Neural progenitor cell (in vitro differentiated cells): ENCODE data around the gene SLC36A1. TPM values are rescaled to one million over a fixed set of nuclear protein-coding genes. Genes with fewer than 3 reads are reported as not detected.

Experiments
- DNase-seq: peaks from one replicate; pipeline ENCODE4 v3.0.0-alpha.2; 2016; ENCODE audit warnings: low spot score
- H2AFZ ChIP-seq: fragments of 200-600 bp; sonication (generic); replicated peaks from 2 replicates; pipeline ENCODE4 v1.6.1; 2016; ENCODE audit warnings: antibody characterized with exemption
- H3F3A ChIP-seq: fragments of 200-600 bp; sonication (generic); 2 replicates; pipeline ENCODE4 v1.6.1; 2016; ENCODE audit warnings: antibody characterized with exemption, low read depth
- H3K27ac ChIP-seq: fragments of 200-600 bp; sonication (generic); 2 replicates; pipeline ENCODE4 v1.5.1; 2016; ENCODE audit warnings: mild to moderate bottlenecking
- H3K27me3 ChIP-seq: fragments of 200-600 bp; sonication (generic); 2 replicates; pipeline ENCODE4 v1.6.1; 2016; ENCODE audit warnings: mild to moderate bottlenecking, moderate library complexity
- H3K36me3 ChIP-seq: fragments of 200-600 bp; sonication (generic); 2 replicates; pipeline ENCODE4 v1.5.1; 2016
- H3K4me1 ChIP-seq: fragments of 200-600 bp; sonication (generic); 2 replicates; pipeline ENCODE4 v1.6.1; 2016; ENCODE audit warnings: mixed run types
- H3K4me2 ChIP-seq: fragments of 200-600 bp; sonication (generic); 2 replicates; pipeline ENCODE4 v1.6.1; 2016
- H3K4me3 ChIP-seq: fragments of 200-600 bp; sonication (generic); 2 replicates; pipeline ENCODE4 v1.5.1; 2016
- H3K79me2 ChIP-seq: fragments of 200-600 bp; sonication (generic); 2 replicates; pipeline ENCODE4 v1.6.1; 2016; ENCODE audit warnings: low read depth
- H3K9ac ChIP-seq: fragments of 200-600 bp; sonication (generic); 2 replicates; pipeline ENCODE4 v1.6.1; 2016
- H3K9me3 ChIP-seq: fragments of 200-600 bp; sonication (generic); 2 replicates; pipeline ENCODE4 v1.5.1; 2016; ENCODE audit warnings: low read depth
- H4K20me1 ChIP-seq: fragments of 200-600 bp; sonication (generic); 2 replicates; pipeline ENCODE4 v1.6.1; 2016; ENCODE audit warnings: low read depth
- H3K27ac Mint-ChIP-seq: 3 replicates; pipeline ENCODE4 v1.8.0; 2021; ENCODE audit warnings: mixed read lengths
- H3K27me3 Mint-ChIP-seq: 2 replicates; pipeline ENCODE4 v1.8.0; 2022; ENCODE audit warnings: low read depth, mild to moderate bottlenecking, inconsistent platforms, moderate library complexity, mixed read lengths; ENCODE audit not compliant: insufficient read depth
- H3K36me3 Mint-ChIP-seq: 3 replicates; pipeline ENCODE4 v1.8.0; 2021; ENCODE audit warnings: mixed read lengths
- H3K4me1 Mint-ChIP-seq: 3 replicates; pipeline ENCODE4 v1.8.0; 2021; ENCODE audit warnings: mixed read lengths
- H3K4me3 Mint-ChIP-seq: 3 replicates; pipeline ENCODE4 v1.8.0; 2021; ENCODE audit warnings: mild to moderate bottlenecking, moderate library complexity, mixed read lengths
- H3K9me3 Mint-ChIP-seq: 3 replicates; pipeline ENCODE4 v1.8.0; 2020; ENCODE audit warnings: mixed read lengths
- EZH2 ChIP-seq: fragments of 200-600 bp; sonication (generic); IDR thresholded peaks from 2 replicates; pipeline ENCODE4 v1.6.1; 2017; ENCODE audit warnings: antibody characterized with exemption, mild to moderate bottlenecking, moderate library complexity
- EZH2phosphoT487 ChIP-seq: fragments of 200-600 bp; sonication (generic); IDR thresholded peaks from 2 replicates; pipeline ENCODE4 v1.6.1; 2017; ENCODE audit warnings: antibody characterized with exemption
- total RNA-seq: library from RNA; depleted of rRNA; stranded (reverse); fragments of >200 nt; gene quantifications from 2 replicates; pipeline ENCODE4 v1.2.3, GENCODE V29; 2015; ENCODE audit warnings: low replicate concordance
- TF ChIP-seq, protein P1 (sequence below): fragments of 200-600 bp; sonication (generic); IDR thresholded peaks from 2 replicates; pipeline ENCODE4 v1.5.1; 2017; ENCODE audit warnings: antibody characterized with exemption, mild to moderate bottlenecking

Gene SLC36A1
- total RNA-seq, 1 donor from 2014 or later: 7.8 TPM

DNA sequence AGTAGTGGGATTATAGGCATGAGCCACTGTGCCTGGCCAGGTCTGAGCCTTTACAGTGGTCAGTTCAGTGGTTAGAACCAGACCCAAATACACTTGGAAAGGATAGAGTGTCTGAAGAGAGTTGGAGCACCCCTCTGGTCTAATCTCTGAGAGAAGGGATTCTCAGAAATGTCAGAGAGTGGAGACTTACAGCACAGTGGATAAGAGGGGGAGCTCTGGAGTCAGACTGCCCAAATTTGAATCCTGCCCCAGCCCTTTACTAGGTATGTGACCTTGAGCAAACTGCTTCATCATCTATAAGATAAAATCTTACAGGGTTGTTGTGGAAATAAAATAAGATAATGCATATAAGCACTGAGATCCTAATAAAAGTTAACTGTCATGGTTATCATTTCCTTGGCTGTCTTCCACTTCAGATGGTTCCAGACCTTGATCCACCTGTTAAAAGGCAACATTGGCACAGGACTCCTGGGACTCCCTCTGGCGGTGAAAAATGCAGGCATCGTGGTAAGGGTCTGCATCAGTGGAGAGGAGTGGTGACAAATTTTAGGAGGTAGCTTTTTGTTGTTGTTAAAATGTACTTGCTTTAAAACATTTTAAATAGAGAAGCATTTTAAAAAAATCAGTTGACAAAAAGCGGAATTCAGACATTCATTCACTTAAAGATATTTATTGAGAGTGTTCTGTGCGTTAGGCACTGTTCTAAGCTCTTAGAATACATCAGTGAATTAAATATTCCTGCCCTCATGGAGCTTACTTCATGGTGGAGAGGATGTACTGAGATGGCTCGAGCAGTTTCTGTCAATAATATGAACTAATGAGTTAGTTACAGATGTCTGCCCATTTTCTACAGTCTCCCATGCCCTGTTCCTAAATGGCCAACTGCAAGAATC lies 16.0 kb downstream of the SLC36A1 start:
- no peak overlapping the region for H3K4me2 ChIP-seq
- H3K4me1 Mint-ChIP-seq: no peaks in the 10 kb centered on the region
- no peak overlapping the region for H3K27ac Mint-ChIP-seq
- H3K36me3 ChIP-seq: no peaks in the 10 kb centered on the region
- H3K36me3 Mint-ChIP-seq: peaks cover 7% of the 10 kb centered on the region
- peaks cover 3% of the 10 kb centered on the region for H3K27me3 Mint-ChIP-seq
- no peaks in the 10 kb centered on the region for H3K79me2 ChIP-seq
- H3K9me3 Mint-ChIP-seq: no peaks in the 10 kb centered on the region
- H3K4me1 ChIP-seq: no peaks in the 10 kb centered on the region
- no peak overlapping the region for H2AFZ ChIP-seq
- peaks cover 5% of the 10 kb centered on the region for H4K20me1 ChIP-seq
- H3K27me3 ChIP-seq: no peaks in the 10 kb centered on the region
- TF ChIP-seq EZH2phosphoT487: no peak
- TF ChIP-seq, protein P1, sequence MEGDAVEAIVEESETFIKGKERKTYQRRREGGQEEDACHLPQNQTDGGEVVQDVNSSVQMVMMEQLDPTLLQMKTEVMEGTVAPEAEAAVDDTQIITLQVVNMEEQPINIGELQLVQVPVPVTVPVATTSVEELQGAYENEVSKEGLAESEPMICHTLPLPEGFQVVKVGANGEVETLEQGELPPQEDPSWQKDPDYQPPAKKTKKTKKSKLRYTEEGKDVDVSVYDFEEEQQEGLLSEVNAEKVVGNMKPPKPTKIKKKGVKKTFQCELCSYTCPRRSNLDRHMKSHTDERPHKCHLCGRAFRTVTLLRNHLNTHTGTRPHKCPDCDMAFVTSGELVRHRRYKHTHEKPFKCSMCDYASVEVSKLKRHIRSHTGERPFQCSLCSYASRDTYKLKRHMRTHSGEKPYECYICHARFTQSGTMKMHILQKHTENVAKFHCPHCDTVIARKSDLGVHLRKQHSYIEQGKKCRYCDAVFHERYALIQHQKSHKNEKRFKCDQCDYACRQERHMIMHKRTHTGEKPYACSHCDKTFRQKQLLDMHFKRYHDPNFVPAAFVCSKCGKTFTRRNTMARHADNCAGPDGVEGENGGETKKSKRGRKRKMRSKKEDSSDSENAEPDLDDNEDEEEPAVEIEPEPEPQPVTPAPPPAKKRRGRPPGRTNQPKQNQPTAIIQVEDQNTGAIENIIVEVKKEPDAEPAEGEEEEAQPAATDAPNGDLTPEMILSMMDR: peak; percentile 85
- no peak overlapping the region for H3K4me3 Mint-ChIP-seq
- DNase-seq: peak; percentile 56
- no peak overlapping the region for H3K9ac ChIP-seq
- H3F3A ChIP-seq: no peaks in the 10 kb centered on the region
- H3K9me3 ChIP-seq: no peaks in the 10 kb centered on the region
- no peak overlapping the region for H3K27ac ChIP-seq
- no peak overlapping the region for H3K4me3 ChIP-seq

DNA sequence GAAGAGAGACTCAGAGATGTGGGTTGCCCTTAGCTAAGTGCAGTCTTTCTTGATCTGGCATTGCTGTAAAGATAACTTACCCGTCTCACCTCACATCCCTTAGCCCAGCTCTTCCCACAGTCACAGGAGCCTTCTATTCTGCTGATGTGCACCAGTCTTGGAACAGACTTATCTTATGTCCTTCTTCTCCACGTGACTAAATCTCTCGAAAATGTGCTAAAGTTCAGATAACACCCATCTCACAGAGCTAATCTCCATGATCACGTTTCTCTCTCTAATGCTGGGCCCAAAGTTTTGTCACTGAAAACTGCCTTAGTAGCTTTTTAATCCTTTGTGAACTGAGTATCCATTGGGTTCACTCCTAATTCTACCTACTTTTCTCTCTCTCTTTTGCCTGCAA lies 16.7 kb downstream of the SLC36A1 start:
- Histone ChIP-seq H3K4me3 (no peak overlapping the region), H3K4me1 (no peaks in the 10 kb centered on the region), H3F3A (no peaks in the 10 kb centered on the region), H2AFZ (no peak overlapping the region), H3K9ac (no peak overlapping the region), H3K27me3 (no peaks in the 10 kb centered on the region), H3K27ac (no peak overlapping the region), H3K9me3 (no peaks in the 10 kb centered on the region), H4K20me1 (peaks cover 5% of the 10 kb centered on the region), H3K79me2 (no peaks in the 10 kb centered on the region), H3K4me2 (no peak overlapping the region), H3K36me3 (no peaks in the 10 kb centered on the region)
- H3K36me3 Mint-ChIP-seq: peaks cover 7% of the 10 kb centered on the region
- H3K4me3 Mint-ChIP-seq: no peak overlapping the region
- no peaks in the 10 kb centered on the region for H3K9me3 Mint-ChIP-seq
- no peak overlapping the region for H3K27ac Mint-ChIP-seq
- TF ChIP-seq EZH2 (no peak), EZH2phosphoT487 (no peak)
- TF ChIP-seq, protein P1: no peak
- no peaks in the 10 kb centered on the region for H3K4me1 Mint-ChIP-seq
- no peak for DNase-seq
- H3K27me3 Mint-ChIP-seq: peaks cover 4% of the 10 kb centered on the region

DNA sequence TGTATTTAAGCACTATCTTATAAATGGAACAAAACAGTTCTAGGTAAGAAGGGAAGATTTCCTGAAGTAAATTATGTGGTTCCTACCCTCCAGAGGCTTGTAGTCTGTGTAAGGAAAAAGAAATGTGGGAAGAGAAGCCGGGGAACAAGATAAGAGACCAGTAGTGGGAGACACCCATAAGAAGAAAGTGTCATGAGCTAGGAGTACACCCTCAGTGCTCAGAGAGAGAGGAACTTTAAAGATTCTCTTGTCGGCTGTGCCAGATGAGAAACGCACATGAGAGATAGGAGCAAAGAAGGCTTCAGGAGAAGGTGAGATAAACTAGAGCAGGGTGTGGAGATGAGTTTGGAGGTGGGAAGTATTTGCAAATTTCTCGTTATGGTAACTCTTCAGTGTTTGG lies 18.1 kb downstream of the SLC36A1 start:
- no peaks in the 10 kb centered on the region for H3K4me1 ChIP-seq
- Mint-ChIP-seq H3K27ac (no peak overlapping the region), H3K4me3 (no peak overlapping the region), H3K4me1 (no peaks in the 10 kb centered on the region), H3K9me3 (no peaks in the 10 kb centered on the region), H3K27me3 (peaks cover 4% of the 10 kb centered on the region), H3K36me3 (peaks cover 7% of the 10 kb centered on the region)
- no peak for TF ChIP-seq EZH2phosphoT487
- TF ChIP-seq, protein P1: no peak
- no peak for TF ChIP-seq EZH2
- no peaks in the 10 kb centered on the region for H3K36me3 ChIP-seq
- H3K9ac ChIP-seq: no peak overlapping the region
- H2AFZ ChIP-seq: no peak overlapping the region
- no peaks in the 10 kb centered on the region for H3F3A ChIP-seq
- H3K4me2 ChIP-seq: no peak overlapping the region
- no peak for DNase-seq
- no peak overlapping the region for H3K4me3 ChIP-seq
- H3K27ac ChIP-seq: no peak overlapping the region
- no peaks in the 10 kb centered on the region for H3K9me3 ChIP-seq
- H4K20me1 ChIP-seq: peaks cover 5% of the 10 kb centered on the region
- H3K79me2 ChIP-seq: no peaks in the 10 kb centered on the region
- H3K27me3 ChIP-seq: no peaks in the 10 kb centered on the region
